Thyroid gland (tissue), 4 donors: Measurements from ENCODE around the gene PCDHA4.

Source experiments
- CTCF ChIP-seq, 6 experiments: fragments of 200-600 bp in 3 of 6; fragments of 450-650 bp in 3 of 6; sonication (generic) in 3 of 6; IDR thresholded peaks; one replicate each; pipeline ENCODE4 v1.5.1; 2016 to 2019; ENCODE audit warnings: antibody characterized with exemption in 6 of 6, mild to moderate bottlenecking in 2 of 6, inconsistent platforms in 1 of 6, moderate library complexity in 1 of 6
- POLR2A ChIP-seq, 2 donors: fragments of 450-650 bp; IDR thresholded peaks; one replicate each; pipeline ENCODE4 v1.6.1; 2017; ENCODE audit warnings: antibody characterized with exemption in 2 of 2, mild to moderate bottlenecking in 2 of 2, moderate library complexity in 1 of 2

DNA sequence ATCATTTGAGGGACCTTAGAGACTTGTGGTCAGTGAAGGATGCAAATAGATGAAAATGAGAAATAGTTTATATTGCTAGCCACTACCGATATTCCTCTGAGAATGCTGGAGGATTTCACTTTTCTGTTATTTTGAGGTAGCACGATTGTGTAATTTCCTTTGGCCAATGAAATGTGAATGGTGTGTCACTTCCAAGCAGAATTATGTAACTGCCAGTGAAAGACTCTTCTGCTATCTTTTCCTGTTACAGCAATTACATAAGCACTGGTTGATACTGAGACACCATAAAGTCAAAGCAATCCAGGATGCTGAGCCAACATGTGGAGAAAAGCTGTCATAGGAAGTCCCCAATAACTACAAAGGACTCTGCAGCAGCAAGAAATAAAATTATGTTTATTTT, 15.8 kb upstream of the PCDHA4 start:
- TF ChIP-seq CTCF (IDR thresholded peaks at IDR 0.05) (no peak), POLR2A (IDR thresholded peaks at IDR 0.05) (no peak)
